ENCODE data around the gene SSRP1. TPM values are rescaled to one million over a fixed set of nuclear protein-coding genes. Genes with fewer than 3 reads are reported as not detected.
"Not testable (repeated sequence)": the region's sequence is repeated elsewhere in the genome, so short reads cannot be mapped to it uniquely, and the experiment has no call there.

Gene SSRP1
- total RNA-seq, 1 donor from 2014 or later: 120 TPM

- POLR2A ChIA-PET: no interaction called here
- Mint-ChIP-seq H3K36me3 (ENCODE audit: low read depth) (peaks cover 30% of the 10 kb centered on the region), H3K27me3 (no peaks in the 10 kb centered on the region)
Measured at GRCh38 chr11:57302489-57302888, 33.2 kb downstream of the SSRP1 start.

GRCh38 chr11:57301711-57302423 is 33.8 kb downstream of the SSRP1 start:
- ChIA-PET POLR2A (no interaction called here), CTCF (no interaction called here)
- H3K9me3 Mint-ChIP-seq: peaks cover 8% of the 10 kb centered on the region
- H3K4me1 Mint-ChIP-seq: no peaks in the 10 kb centered on the region
- no peak for ATAC-seq (ENCODE audit: low read depth)
- H3K27me3 Mint-ChIP-seq: no peaks in the 10 kb centered on the region
- no peak for TF ChIP-seq CTCF (IDR thresholded peaks at IDR 0.05)
- intact Hi-C loops (cut with micrococcal nuclease): no loop called here
- no peak overlapping the region for H3K27ac Mint-ChIP-seq
- H3K36me3 Mint-ChIP-seq (ENCODE audit: low read depth): peaks cover 30% of the 10 kb centered on the region
- no peak for DNase-seq
- H3K4me3 Mint-ChIP-seq: no peak overlapping the region

More at GRCh38 chr11:57302489-57302888, 33.2 kb downstream of the SSRP1 start:
- Mint-ChIP-seq H3K27ac (no peak overlapping the region), H3K4me1 (no peaks in the 10 kb centered on the region), H3K4me3 (no peak overlapping the region), H3K9me3 (peaks cover 7% of the 10 kb centered on the region)
- DNase-seq (no peak), ATAC-seq (ENCODE audit: low read depth) (no peak)
- CTCF ChIA-PET: no interaction called here
- no peak for TF ChIP-seq CTCF (IDR thresholded peaks at IDR 0.05)
- intact Hi-C loops (cut with micrococcal nuclease): no loop called here

- CTCF ChIA-PET: no interaction called here
- Mint-ChIP-seq H3K27ac (no peak overlapping the region), H3K27me3 (no peaks in the 10 kb centered on the region), H3K36me3 (ENCODE audit: low read depth) (peaks cover 30% of the 10 kb centered on the region), H3K4me3 (no peak overlapping the region), H3K9me3 (peaks cover 9% of the 10 kb centered on the region), H3K4me1 (no peaks in the 10 kb centered on the region)
- TF ChIP-seq CTCF (IDR thresholded peaks at IDR 0.05): no peak
- POLR2A ChIA-PET: no interaction called here
- intact Hi-C loops (cut with micrococcal nuclease): no loop called here
- ATAC-seq (ENCODE audit: low read depth) (no peak), DNase-seq (no peak)
Measured at GRCh38 chr11:57300785-57301184, 34.9 kb downstream of the SSRP1 start.

- ATAC-seq (ENCODE audit: low read depth) (no peak), DNase-seq (no peak)
- Mint-ChIP-seq H3K27me3 (no peaks in the 10 kb centered on the region), H3K36me3 (ENCODE audit: low read depth) (peaks cover 30% of the 10 kb centered on the region), H3K27ac (no peak overlapping the region), H3K4me3 (no peak overlapping the region), H3K9me3 (peaks cover 9% of the 10 kb centered on the region), H3K4me1 (no peaks in the 10 kb centered on the region)
- intact Hi-C loops (cut with micrococcal nuclease): no loop called here
- POLR2A ChIA-PET: no interaction called here
- no peak for TF ChIP-seq CTCF (IDR thresholded peaks at IDR 0.05)
- CTCF ChIA-PET: no interaction called here
Measured at GRCh38 chr11:57299150-57299737, 36.4 kb downstream of the SSRP1 start.

GRCh38 chr11:57297221-57297620 is 38.5 kb downstream of the SSRP1 start:
- TF ChIP-seq CTCF (IDR thresholded peaks at IDR 0.05): no peak
- POLR2A ChIA-PET: no interaction called here
- Mint-ChIP-seq H3K4me3 (no peak overlapping the region), H3K4me1 (no peaks in the 10 kb centered on the region), H3K27me3 (no peaks in the 10 kb centered on the region), H3K27ac (no peak overlapping the region), H3K36me3 (ENCODE audit: low read depth) (peaks cover 29% of the 10 kb centered on the region), H3K9me3 (peaks cover 9% of the 10 kb centered on the region)
- intact Hi-C loops (cut with micrococcal nuclease): no loop called here
- DNase-seq (no peak), ATAC-seq (ENCODE audit: low read depth) (no peak)
- CTCF ChIA-PET: no interaction called here

- ATAC-seq (ENCODE audit: low read depth); H3K27ac Mint-ChIP-seq; H3K9me3 Mint-ChIP-seq; H3K4me1 Mint-ChIP-seq; H3K27me3 Mint-ChIP-seq; DNase-seq; intact Hi-C loops (cut with micrococcal nuclease); CTCF ChIA-PET; H3K4me3 Mint-ChIP-seq; POLR2A ChIA-PET: not testable (repeated sequence)
- H3K36me3 Mint-ChIP-seq (ENCODE audit: low read depth): peaks cover 20% of the 10 kb centered on the region
Measured at GRCh38 chr11:57296205-57296604, 39.5 kb downstream of the SSRP1 start.
